Measurements from ENCODE around the gene G6PC2. TPM values are rescaled to one million over a fixed set of nuclear protein-coding genes. Genes with fewer than 3 reads are reported as not detected.

Gene G6PC2
- total RNA-seq, 1 experiment from 2014 or later, result not detected

- TF ChIP-seq TP53 (CRISPR knock-in tag; IDR thresholded peaks at IDR 0.05) (no peak), E2F5 (CRISPR knock-in tag; IDR thresholded peaks at IDR 0.05) (peak; percentile 97), NFE2L1 (CRISPR knock-in tag; IDR thresholded peaks at IDR 0.05) (peak; percentile 76; the same call in 1 of the 2 replicates), MAX (CRISPR knock-in tag; IDR thresholded peaks at IDR 0.05) (0 out of 2 replicates have a peak, but pooled peaks have one; percentile 19), ZNF396 (CRISPR knock-in tag; IDR thresholded peaks at IDR 0.05; ENCODE audit: borderline replicate concordance) (no peak), SMAD3 (CRISPR knock-in tag; IDR thresholded peaks at IDR 0.05; ENCODE audit: borderline replicate concordance) (no peak), ZNF138 (CRISPR knock-in tag; conservative IDR thresholded peaks at IDR 0.05) (no peak), FOXK1 (CRISPR knock-in tag; IDR thresholded peaks at IDR 0.05) (0 out of 2 replicates have a peak, but pooled peaks have one; percentile 59), TEAD1 (CRISPR knock-in tag; IDR thresholded peaks at IDR 0.05) (0 out of 2 replicates have a peak, but pooled peaks have one; percentile 11), CREB1 (CRISPR knock-in tag; IDR thresholded peaks at IDR 0.05) (no peak), FOXP1 (CRISPR knock-in tag; IDR thresholded peaks at IDR 0.05; ENCODE audit: borderline replicate concordance) (peak; percentile 48; the same call in 1 of the 2 replicates)
- TF ChIP-seq, protein P1, sequence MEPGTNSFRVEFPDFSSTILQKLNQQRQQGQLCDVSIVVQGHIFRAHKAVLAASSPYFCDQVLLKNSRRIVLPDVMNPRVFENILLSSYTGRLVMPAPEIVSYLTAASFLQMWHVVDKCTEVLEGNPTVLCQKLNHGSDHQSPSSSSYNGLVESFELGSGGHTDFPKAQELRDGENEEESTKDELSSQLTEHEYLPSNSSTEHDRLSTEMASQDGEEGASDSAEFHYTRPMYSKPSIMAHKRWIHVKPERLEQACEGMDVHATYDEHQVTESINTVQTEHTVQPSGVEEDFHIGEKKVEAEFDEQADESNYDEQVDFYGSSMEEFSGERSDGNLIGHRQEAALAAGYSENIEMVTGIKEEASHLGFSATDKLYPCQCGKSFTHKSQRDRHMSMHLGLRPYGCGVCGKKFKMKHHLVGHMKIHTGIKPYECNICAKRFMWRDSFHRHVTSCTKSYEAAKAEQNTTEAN (CRISPR knock-in tag; IDR thresholded peaks at IDR 0.05), result 0 out of 2 replicates have a peak, but pooled peaks have one; percentile 47
These were observed 10.9 kb upstream of the G6PC2 start, which contains the start of gene SPC25 (continued) for GRCh38 chr2:168890006-168890782.

DNA sequence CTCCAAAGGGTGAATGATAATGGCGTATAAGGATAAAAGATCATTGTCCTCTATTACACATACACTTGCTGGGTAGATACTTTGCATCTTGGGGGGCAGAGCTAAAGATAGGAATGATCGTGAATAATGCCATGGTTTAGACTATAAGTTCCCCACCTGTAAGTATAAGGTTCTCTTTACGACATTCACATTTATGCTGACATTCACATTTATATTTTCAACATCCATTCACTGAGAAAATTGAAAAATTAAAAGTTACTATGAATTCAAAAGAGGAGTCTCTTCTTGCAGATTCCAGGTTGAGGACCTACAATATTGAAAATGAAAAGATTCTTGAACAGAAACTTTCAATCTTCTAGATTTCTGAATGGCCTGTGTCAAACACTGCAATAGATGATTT is 8.8 kb upstream of the G6PC2 start:
- DNase-seq (ENCODE audit: low spot score), result no peak
- Mint-ChIP-seq H3K9me3 (no peaks in the 10 kb centered on the region), H3K27ac (no peak overlapping the region), H3K4me3 (no peak overlapping the region), H3K36me3 (peaks cover 11% of the 10 kb centered on the region), H3K27me3 (ENCODE audit: low read depth) (peaks cover 25% of the 10 kb centered on the region), H3K4me1 (peaks cover 11% of the 10 kb centered on the region)
- CTCF ChIA-PET, result no interaction called here
- no peak for ATAC-seq
- POLR2A ChIA-PET, result no interaction called here
- TF ChIP-seq ELF4 (CRISPR knock-in tag; IDR thresholded peaks at IDR 0.05; ENCODE audit: low read depth) (no peak), TEAD1 (CRISPR knock-in tag; IDR thresholded peaks at IDR 0.05) (no peak), TP53 (CRISPR knock-in tag; IDR thresholded peaks at IDR 0.05) (no peak)
- TF ChIP-seq, protein P2, sequence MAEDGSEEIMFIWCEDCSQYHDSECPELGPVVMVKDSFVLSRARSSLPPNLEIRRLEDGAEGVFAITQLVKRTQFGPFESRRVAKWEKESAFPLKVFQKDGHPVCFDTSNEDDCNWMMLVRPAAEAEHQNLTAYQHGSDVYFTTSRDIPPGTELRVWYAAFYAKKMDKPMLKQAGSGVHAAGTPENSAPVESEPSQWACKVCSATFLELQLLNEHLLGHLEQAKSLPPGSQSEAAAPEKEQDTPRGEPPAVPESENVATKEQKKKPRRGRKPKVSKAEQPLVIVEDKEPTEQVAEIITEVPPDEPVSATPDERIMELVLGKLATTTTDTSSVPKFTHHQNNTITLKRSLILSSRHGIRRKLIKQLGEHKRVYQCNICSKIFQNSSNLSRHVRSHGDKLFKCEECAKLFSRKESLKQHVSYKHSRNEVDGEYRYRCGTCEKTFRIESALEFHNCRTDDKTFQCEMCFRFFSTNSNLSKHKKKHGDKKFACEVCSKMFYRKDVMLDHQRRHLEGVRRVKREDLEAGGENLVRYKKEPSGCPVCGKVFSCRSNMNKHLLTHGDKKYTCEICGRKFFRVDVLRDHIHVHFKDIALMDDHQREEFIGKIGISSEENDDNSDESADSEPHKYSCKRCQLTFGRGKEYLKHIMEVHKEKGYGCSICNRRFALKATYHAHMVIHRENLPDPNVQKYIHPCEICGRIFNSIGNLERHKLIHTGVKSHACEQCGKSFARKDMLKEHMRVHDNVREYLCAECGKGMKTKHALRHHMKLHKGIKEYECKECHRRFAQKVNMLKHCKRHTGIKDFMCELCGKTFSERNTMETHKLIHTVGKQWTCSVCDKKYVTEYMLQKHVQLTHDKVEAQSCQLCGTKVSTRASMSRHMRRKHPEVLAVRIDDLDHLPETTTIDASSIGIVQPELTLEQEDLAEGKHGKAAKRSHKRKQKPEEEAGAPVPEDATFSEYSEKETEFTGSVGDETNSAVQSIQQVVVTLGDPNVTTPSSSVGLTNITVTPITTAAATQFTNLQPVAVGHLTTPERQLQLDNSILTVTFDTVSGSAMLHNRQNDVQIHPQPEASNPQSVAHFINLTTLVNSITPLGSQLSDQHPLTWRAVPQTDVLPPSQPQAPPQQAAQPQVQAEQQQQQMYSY (CRISPR knock-in tag; IDR thresholded peaks at IDR 0.05), result no peak

- no peak overlapping the region for H3K27ac Mint-ChIP-seq
- H3K4me3 Mint-ChIP-seq, result no peak overlapping the region
- TF ChIP-seq ZMAT4 (CRISPR knock-in tag; IDR thresholded peaks at IDR 0.05) (no peak), ZNF423 (CRISPR knock-in tag; IDR thresholded peaks at IDR 0.05) (no peak), ZNF512 (CRISPR knock-in tag; IDR thresholded peaks at IDR 0.05; ENCODE audit: borderline replicate concordance) (no peak)
- ATAC-seq, result no peak
- H3K4me1 Mint-ChIP-seq, result peaks cover 11% of the 10 kb centered on the region
- no peak for DNase-seq (ENCODE audit: low spot score)
- ChIA-PET POLR2A (no interaction called here), CTCF (no interaction called here)
- H3K9me3 Mint-ChIP-seq, result no peaks in the 10 kb centered on the region
- H3K27me3 Mint-ChIP-seq (ENCODE audit: low read depth), result peaks cover 25% of the 10 kb centered on the region
- H3K36me3 Mint-ChIP-seq, result no peaks in the 10 kb centered on the region; the same call in 1 of the 2 replicates
These were observed 7.0 kb upstream of the G6PC2 start for GRCh38 chr2:168894101-168894500.
